Measurements from ENCODE around the gene UBR1. TPM values are rescaled to one million over a fixed set of nuclear protein-coding genes. Genes with fewer than 3 reads are reported as not detected.

Gene UBR1
- total RNA-seq, 1 experiment from 2014 or later, result 22.2 TPM

GRCh38 chr15:42964476-42964875 is 141.4 kb downstream of the UBR1 start:
- no peaks in the 10 kb centered on the region for H3K9me3 ChIP-seq (ENCODE audit: control insufficient read depth, low read depth, low read length)
- no peak overlapping the region for H4K5ac ChIP-seq (ENCODE audit: insufficient read length, low read depth, low read length)
- no peak overlapping the region for H2BK5ac ChIP-seq (ENCODE audit: insufficient read length, low read length)
- no peaks in the 10 kb centered on the region for H4K20me1 ChIP-seq (ENCODE audit: control insufficient read depth, insufficient read depth, insufficient read length)
- H2AK5ac ChIP-seq (ENCODE audit: insufficient read length, low read length), result no peak overlapping the region
- WGBS (ENCODE audit: extremely low coverage, insufficient read length, low lambda C conversion rate), result no CpG with 5 or more reads among the region's 5 CpGs
- no peak overlapping the region for H3K9ac ChIP-seq (ENCODE audit: extremely low read depth, insufficient read length, low read length)
- Mint-ChIP-seq H3K4me1 (no peaks in the 10 kb centered on the region), H3K4me3 (no peak overlapping the region), H3K27me3 (ENCODE audit: low read depth) (no peaks in the 10 kb centered on the region), H3K36me3 (ENCODE audit: insufficient read depth in 1 of 3, low read depth in 3 of 3) (peaks cover 15 to 60% (median 44%) of the 10 kb centered on the region in 3 experiments), H3K9me3 (no peaks in the 10 kb centered on the region; a peak in 1 of 5 replicates), H3K27ac (no peak overlapping the region)
- no peak overlapping the region for H3K4ac ChIP-seq (ENCODE audit: low read depth, low read length)
- H3K56ac ChIP-seq (ENCODE audit: insufficient read length, low read depth, low read length), result no peak overlapping the region
- no peak overlapping the region for H2BK20ac ChIP-seq (ENCODE audit: low read depth, low read length, poor library complexity, severe bottlenecking)
- H3K79me2 ChIP-seq (ENCODE audit: insufficient read depth, low read length), result no peaks in the 10 kb centered on the region
- no peak overlapping the region for H4K91ac ChIP-seq (ENCODE audit: insufficient read length, low read depth, low read length)
- H3K14ac ChIP-seq (ENCODE audit: insufficient read depth, low read length), result no peak overlapping the region
- H3K23me2 ChIP-seq (ENCODE audit: insufficient read length, low read depth, low read length, poor library complexity, severe bottlenecking), result no peaks in the 10 kb centered on the region
- no peak overlapping the region for H3K27ac ChIP-seq (ENCODE audit: insufficient read length, low read depth, low read length)
- no peak overlapping the region for H3K18ac ChIP-seq (ENCODE audit: insufficient read length, low read depth, low read length)
- no peak overlapping the region for H3K4me2 ChIP-seq (ENCODE audit: insufficient read depth, insufficient read length, low read length)
- H2AFZ ChIP-seq (ENCODE audit: low read length), result no peak overlapping the region
- H2BK15ac ChIP-seq (ENCODE audit: low read depth, low read length), result no peak overlapping the region
- H2BK12ac ChIP-seq (ENCODE audit: insufficient read length, low read depth, low read length), result no peak overlapping the region
- H2BK120ac ChIP-seq (ENCODE audit: low read depth, low read length, poor library complexity, severe bottlenecking), result no peak overlapping the region
- no peaks in the 10 kb centered on the region for H3K27me3 ChIP-seq (ENCODE audit: insufficient read depth, low read length)
- TF ChIP-seq CTCF (conservative IDR thresholded peaks at IDR 0.05), result no peak
- H3K4me1 ChIP-seq (ENCODE audit: insufficient read depth, low read length), result no peaks in the 10 kb centered on the region
- DNase-seq, result no peak
- H3K79me1 ChIP-seq (ENCODE audit: insufficient read depth, low read depth, low read length, poor library complexity, severe bottlenecking), result no peaks in the 10 kb centered on the region
- no peak overlapping the region for H3K23ac ChIP-seq (ENCODE audit: insufficient read length, low read depth, low read length)
- H3T11ph ChIP-seq (ENCODE audit: low read length), result no peak overlapping the region
- H4K8ac ChIP-seq (replicated peaks; ENCODE audit: insufficient read length, low read depth, low read length), result no peak overlapping the region
